ENCODE measurements around the gene CACNB4. TPM values are rescaled to one million over a fixed set of nuclear protein-coding genes. Genes with fewer than 3 reads are reported as not detected.

CACNB4 gene
- total RNA-seq, 1 experiment from 2014 or later = 2.0 TPM

DNA sequence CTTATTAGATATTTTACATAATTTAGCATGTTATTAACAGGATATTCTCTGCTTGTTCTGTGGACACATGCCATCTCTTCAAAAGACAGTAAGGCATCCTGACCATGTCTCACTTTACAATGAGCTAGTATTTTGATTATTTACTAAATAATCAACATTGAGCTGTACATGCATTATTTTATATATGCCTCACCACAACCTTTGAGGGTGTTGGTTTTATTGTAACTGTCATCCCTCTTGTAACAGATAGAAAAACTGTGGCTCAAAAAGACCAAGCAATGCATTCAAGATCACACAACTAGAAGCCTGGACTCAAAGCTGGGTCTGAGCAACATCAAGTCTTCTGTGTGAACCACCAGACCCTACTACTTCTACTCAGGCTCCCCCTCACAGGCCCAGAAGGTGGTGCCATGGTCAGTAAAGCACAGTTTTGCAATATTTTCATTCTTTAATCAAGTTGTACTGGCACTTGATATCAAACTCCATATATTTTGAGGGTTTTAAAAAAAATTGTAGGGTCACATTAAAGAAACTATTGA, 165.5 kb downstream of the CACNB4 start (continued):
- TF ChIP-seq REST (IDR thresholded peaks at IDR 0.05; ENCODE audit: low read depth) (no peak), POLR2AphosphoS5 (IDR thresholded peaks at IDR 0.05; ENCODE audit: low read depth, low read length) (no peak), EGR1 (IDR thresholded peaks at IDR 0.05; ENCODE audit: low read depth) (no peak), YY1 (IDR thresholded peaks at IDR 0.05; ENCODE audit: extremely low read depth, insufficient replicate concordance, low read depth, low read length) (no peak)

DNA sequence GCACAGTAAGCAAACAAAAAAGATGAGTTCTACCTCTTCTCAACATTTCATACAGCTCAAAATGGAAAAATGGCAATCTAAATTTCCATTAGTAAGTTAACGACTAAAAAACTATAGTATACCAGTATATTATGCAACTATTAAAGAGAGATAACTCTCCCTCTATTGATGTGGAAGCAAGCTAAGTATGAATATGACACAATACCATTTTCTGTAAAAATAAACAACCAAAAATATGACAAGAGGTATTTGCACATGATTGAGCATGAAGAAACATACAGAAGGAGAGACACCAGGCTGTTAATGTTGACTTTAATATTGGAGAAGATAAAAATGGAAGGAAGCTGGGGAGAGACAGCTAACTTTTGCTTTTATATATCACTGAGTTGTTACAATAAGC, 167.1 kb downstream of the CACNB4 start:
- H3K36me3 ChIP-seq (ENCODE audit: control insufficient read depth in 1 of 2, insufficient read depth in 2 of 2, low read length in 2 of 2) = no peaks in the 10 kb centered on the region
- H4K20me1 ChIP-seq (ENCODE audit: insufficient read depth) = no peaks in the 10 kb centered on the region
- BruUV-seq (replicated peaks) = no TSS peak
- H2AFZ ChIP-seq (ENCODE audit: low read depth, low read length, poor library complexity, severe bottlenecking) = no peak overlapping the region
- H3K4me1 ChIP-seq (ENCODE audit: control insufficient read depth in 1 of 2, insufficient read depth in 2 of 2, low read length in 2 of 2) = no peaks in the 10 kb centered on the region
- no peaks in the 10 kb centered on the region for H3K9me2 ChIP-seq (ENCODE audit: insufficient read depth)
- DNase-seq (ENCODE audit: low read depth, low spot score) = no peak
- no peaks in the 10 kb centered on the region for H3K27me3 ChIP-seq (ENCODE audit: insufficient read depth, low read length)
- H3K27ac ChIP-seq (ENCODE audit: low read depth, low read length) = no peak overlapping the region
- no peak overlapping the region for H3K4me2 ChIP-seq (ENCODE audit: low read length)
- no peaks in the 10 kb centered on the region for H3K9me3 ChIP-seq (ENCODE audit: control insufficient read depth in 1 of 2, insufficient read depth in 1 of 2, low read depth in 1 of 2, low read length in 2 of 2)
- no peak for ATAC-seq
- intact Hi-C loops (cut with micrococcal nuclease) = no loop called here
- H3K9ac ChIP-seq (ENCODE audit: low read length) = no peak overlapping the region
- ChIA-PET RAD21 (ENCODE audit: low non-redundant PET in 1 of 2, low total read pairs in 2 of 2, uncharacterized antibody in 2 of 2, unreplicated experiment in 2 of 2) (no interaction called here), POLR2A (no interaction called here), CTCF (no interaction called here)
- H3K79me2 ChIP-seq (ENCODE audit: insufficient read depth, low read length) = no peaks in the 10 kb centered on the region
- no peak overlapping the region for H3K4me3 ChIP-seq (replicated peaks in 1 of 2; ENCODE audit: low read depth in 1 of 2, low read length in 2 of 2)
- TF ChIP-seq SP1 (IDR thresholded peaks at IDR 0.05; ENCODE audit: low read depth) = no peak
- no peak for TF ChIP-seq RAD21 (IDR thresholded peaks at IDR 0.05; ENCODE audit: low read depth)
- no peak for TF ChIP-seq EZH2phosphoT487 (IDR thresholded peaks at IDR 0.05; ENCODE audit: borderline replicate concordance)
- no peak for TF ChIP-seq FOSL1 (IDR thresholded peaks at IDR 0.05; ENCODE audit: low read depth)
- no peak for TF ChIP-seq JUND (IDR thresholded peaks at IDR 0.05)
- TF ChIP-seq EZH2 (IDR thresholded peaks at IDR 0.05) = no peak
- TF ChIP-seq ZFX (IDR thresholded peaks at IDR 0.05) = no peak
- no peak for TF ChIP-seq REST (IDR thresholded peaks at IDR 0.05; ENCODE audit: low read depth)
- no peak for TF ChIP-seq EGR1 (IDR thresholded peaks at IDR 0.05; ENCODE audit: low read depth)
- TF ChIP-seq TCF7L2 (IDR thresholded peaks at IDR 0.05; ENCODE audit: borderline replicate concordance, extremely low read depth, insufficient read depth, insufficient read length) = no peak
- no peak for TF ChIP-seq POLR2AphosphoS5 (IDR thresholded peaks at IDR 0.05; ENCODE audit: low read depth, low read length)
- TF ChIP-seq, protein P1, sequence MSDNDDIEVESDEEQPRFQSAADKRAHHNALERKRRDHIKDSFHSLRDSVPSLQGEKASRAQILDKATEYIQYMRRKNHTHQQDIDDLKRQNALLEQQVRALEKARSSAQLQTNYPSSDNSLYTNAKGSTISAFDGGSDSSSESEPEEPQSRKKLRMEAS (IDR thresholded peaks at IDR 0.05) = no peak
- TF ChIP-seq, protein P2, sequence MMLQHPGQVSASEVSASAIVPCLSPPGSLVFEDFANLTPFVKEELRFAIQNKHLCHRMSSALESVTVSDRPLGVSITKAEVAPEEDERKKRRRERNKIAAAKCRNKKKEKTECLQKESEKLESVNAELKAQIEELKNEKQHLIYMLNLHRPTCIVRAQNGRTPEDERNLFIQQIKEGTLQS (IDR thresholded peaks at IDR 0.05) = no peak
- TF ChIP-seq CEBPB (IDR thresholded peaks at IDR 0.05; ENCODE audit: low read depth) = no peak
- TF ChIP-seq POLR2A (IDR thresholded peaks at IDR 0.05; ENCODE audit: borderline replicate concordance, extremely low read depth, insufficient read depth, insufficient read length) = no peak
- no peak for TF ChIP-seq ZNF274 (IDR thresholded peaks at IDR 0.05; ENCODE audit: low read depth, low read length)
- TF ChIP-seq SRF (IDR thresholded peaks at IDR 0.05; ENCODE audit: low read depth) = no peak
- no peak for TF ChIP-seq CBX3 (IDR thresholded peaks at IDR 0.05; ENCODE audit: low read depth)

Data from HCT116 (cell line).